ENCODE results near the gene SVOP. TPM values are rescaled to one million over a fixed set of nuclear protein-coding genes. Genes with fewer than 3 reads are reported as not detected.

Gene SVOP
- polyA plus RNA-seq, 1 experiment: not detected

DNA sequence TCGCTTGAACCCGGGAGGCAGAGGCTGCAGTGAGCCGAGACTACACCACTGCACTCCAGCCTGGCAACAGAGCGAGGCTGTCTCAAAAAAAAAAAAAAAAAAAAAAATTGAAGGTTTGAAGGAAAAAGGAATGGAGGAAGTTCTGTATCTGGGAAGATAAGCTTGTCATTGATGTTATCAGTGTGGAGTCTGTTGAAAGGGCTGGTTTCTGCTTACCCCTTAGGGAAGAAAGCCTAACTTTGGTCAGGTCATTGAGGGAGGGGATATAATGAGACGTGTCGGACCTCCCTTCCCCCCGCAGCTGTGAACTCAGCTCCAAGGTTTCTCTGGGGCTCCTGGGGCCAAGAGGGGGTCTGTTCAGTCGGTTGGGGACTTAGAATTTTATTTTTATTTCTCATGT, 124.5 kb downstream of the SVOP start:
- Histone ChIP-seq H3K27me3 (ENCODE audit: control insufficient read depth, insufficient read depth, low read length) (no peaks in the 10 kb centered on the region), H3K36me3 (ENCODE audit: control insufficient read depth, insufficient read depth, low read length) (no peaks in the 10 kb centered on the region), H3K4me3 (ENCODE audit: low read depth, low read length) (no peak overlapping the region)
- ChIA-PET POLR2A (no interaction called here), CTCF (no interaction called here)
- DNase-seq (ENCODE audit: low read depth): no peak
- no peak for TF ChIP-seq CTCF (IDR thresholded peaks at IDR 0.05; ENCODE audit: insufficient read depth, low read depth, low read length)

- Histone ChIP-seq H3K36me3 (ENCODE audit: control insufficient read depth, insufficient read depth, low read length) (no peaks in the 10 kb centered on the region), H3K27me3 (ENCODE audit: control insufficient read depth, insufficient read depth, low read length) (no peaks in the 10 kb centered on the region), H3K4me3 (ENCODE audit: low read depth, low read length) (no peak overlapping the region)
- no peak for TF ChIP-seq CTCF (IDR thresholded peaks at IDR 0.05; ENCODE audit: insufficient read depth, low read depth, low read length)
- POLR2A ChIA-PET: no interaction called here
- CTCF ChIA-PET: no interaction called here
- DNase-seq (ENCODE audit: low read depth): no peak
Measured at GRCh38 chr12:108895220-108895802, 125.6 kb downstream of the SVOP start.

DNA sequence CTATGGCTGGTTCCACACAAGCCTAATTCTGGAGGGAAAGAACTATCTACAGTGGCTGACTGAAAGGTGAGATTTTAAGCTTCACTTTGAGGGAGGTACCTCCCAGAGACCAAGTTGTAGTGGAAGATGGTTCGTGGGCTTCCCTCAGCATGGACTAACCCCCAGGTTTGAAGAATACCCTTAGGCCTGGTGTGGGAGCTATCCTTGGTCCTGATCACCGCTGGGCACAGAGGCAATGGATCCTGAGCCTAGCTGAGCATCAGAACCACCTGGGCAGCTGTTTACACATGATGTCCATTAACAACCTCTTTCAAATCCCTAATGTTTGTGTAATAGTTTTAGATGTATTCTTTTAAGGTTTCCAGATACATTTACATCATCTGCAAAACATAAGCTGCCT, 130.7 kb downstream of the SVOP start:
- CTCF ChIA-PET: no interaction called here
- no peak for DNase-seq (ENCODE audit: low read depth)
- no peak for TF ChIP-seq CTCF (IDR thresholded peaks at IDR 0.05; ENCODE audit: insufficient read depth, low read depth, low read length)
- Histone ChIP-seq H3K27me3 (ENCODE audit: control insufficient read depth, insufficient read depth, low read length) (no peaks in the 10 kb centered on the region), H3K36me3 (ENCODE audit: control insufficient read depth, insufficient read depth, low read length) (no peaks in the 10 kb centered on the region), H3K4me3 (ENCODE audit: low read depth, low read length) (no peak overlapping the region)
- POLR2A ChIA-PET: no interaction called here

DNA sequence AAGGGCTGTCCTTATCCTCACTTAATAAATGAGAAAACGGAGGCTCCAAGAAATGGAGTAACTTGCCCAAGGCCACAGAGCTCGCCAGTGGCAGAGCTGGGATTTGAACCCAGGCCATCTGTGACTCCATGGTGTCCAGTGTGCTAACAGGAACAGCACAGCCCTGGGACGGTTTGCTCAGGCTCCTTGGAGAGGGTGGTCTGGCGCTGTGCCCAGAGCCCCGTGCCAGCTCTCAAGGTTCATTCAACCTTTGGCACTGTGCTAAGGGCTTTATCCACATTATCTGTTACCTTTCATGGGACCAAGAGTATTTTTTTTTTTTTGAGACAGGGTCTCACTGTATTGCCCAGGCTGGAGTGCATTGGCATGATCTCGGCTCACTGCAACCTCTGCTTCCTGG, 132.8 kb downstream of the SVOP start:
- ChIA-PET CTCF (no interaction called here), POLR2A (no interaction called here)
- TF ChIP-seq CTCF (IDR thresholded peaks at IDR 0.05; ENCODE audit: insufficient read depth, low read depth, low read length): no peak
- no peak for DNase-seq (ENCODE audit: low read depth)
- H3K27me3 ChIP-seq (ENCODE audit: control insufficient read depth, insufficient read depth, low read length): no peaks in the 10 kb centered on the region
- no peak overlapping the region for H3K4me3 ChIP-seq (ENCODE audit: low read depth, low read length)
- no peaks in the 10 kb centered on the region for H3K36me3 ChIP-seq (ENCODE audit: control insufficient read depth, insufficient read depth, low read length)

GRCh38 chr12:108886873-108887629, 133.8 kb downstream of the SVOP start:
- POLR2A ChIA-PET: no interaction called here
- no peak for TF ChIP-seq CTCF (IDR thresholded peaks at IDR 0.05; ENCODE audit: insufficient read depth, low read depth, low read length)
- H3K4me3 ChIP-seq (ENCODE audit: low read depth, low read length): no peak overlapping the region
- DNase-seq (ENCODE audit: low read depth): no peak
- CTCF ChIA-PET: interaction anchor here (0.6 kb wide), 1 partner anchor 346 kb away, joined by 3 read pairs; no protein-coding TSS in a partner anchor
- no peaks in the 10 kb centered on the region for H3K36me3 ChIP-seq (ENCODE audit: control insufficient read depth, insufficient read depth, low read length)
- H3K27me3 ChIP-seq (ENCODE audit: control insufficient read depth, insufficient read depth, low read length): no peaks in the 10 kb centered on the region

Measured in BJ (cell line).